ENCODE results near the gene MCRIP2.

MCRIP2 gene

DNA sequence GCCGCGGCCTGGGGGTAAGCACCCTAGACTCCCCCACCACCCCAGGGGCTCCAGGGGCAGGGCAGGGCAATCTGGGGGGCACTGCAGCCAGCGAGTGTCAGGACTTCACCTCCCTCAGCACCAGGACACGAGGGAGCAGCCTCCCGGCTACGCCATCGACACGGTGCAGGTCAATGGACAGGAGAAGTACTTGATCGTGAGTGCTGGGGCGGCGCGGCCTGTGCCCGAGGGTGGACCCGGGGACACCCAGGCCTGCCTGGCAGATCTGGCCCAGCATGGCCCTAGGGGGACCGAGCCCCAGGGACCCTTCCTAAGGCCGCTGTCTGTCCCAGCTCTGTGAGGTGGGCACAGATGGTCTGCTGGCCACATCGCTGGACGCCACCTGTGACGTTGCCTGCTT, 30.7 kb downstream of the MCRIP2 start:
- no peak overlapping the region for H3K4me3 ChIP-seq (ENCODE audit: low read depth, low read length)
- TF ChIP-seq, protein P1, sequence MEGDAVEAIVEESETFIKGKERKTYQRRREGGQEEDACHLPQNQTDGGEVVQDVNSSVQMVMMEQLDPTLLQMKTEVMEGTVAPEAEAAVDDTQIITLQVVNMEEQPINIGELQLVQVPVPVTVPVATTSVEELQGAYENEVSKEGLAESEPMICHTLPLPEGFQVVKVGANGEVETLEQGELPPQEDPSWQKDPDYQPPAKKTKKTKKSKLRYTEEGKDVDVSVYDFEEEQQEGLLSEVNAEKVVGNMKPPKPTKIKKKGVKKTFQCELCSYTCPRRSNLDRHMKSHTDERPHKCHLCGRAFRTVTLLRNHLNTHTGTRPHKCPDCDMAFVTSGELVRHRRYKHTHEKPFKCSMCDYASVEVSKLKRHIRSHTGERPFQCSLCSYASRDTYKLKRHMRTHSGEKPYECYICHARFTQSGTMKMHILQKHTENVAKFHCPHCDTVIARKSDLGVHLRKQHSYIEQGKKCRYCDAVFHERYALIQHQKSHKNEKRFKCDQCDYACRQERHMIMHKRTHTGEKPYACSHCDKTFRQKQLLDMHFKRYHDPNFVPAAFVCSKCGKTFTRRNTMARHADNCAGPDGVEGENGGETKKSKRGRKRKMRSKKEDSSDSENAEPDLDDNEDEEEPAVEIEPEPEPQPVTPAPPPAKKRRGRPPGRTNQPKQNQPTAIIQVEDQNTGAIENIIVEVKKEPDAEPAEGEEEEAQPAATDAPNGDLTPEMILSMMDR (conservative IDR thresholded peaks at IDR 0.05; ENCODE audit: low read depth, low read length): no peak
- DNase-seq (ENCODE audit: low read depth): no peak

DNA sequence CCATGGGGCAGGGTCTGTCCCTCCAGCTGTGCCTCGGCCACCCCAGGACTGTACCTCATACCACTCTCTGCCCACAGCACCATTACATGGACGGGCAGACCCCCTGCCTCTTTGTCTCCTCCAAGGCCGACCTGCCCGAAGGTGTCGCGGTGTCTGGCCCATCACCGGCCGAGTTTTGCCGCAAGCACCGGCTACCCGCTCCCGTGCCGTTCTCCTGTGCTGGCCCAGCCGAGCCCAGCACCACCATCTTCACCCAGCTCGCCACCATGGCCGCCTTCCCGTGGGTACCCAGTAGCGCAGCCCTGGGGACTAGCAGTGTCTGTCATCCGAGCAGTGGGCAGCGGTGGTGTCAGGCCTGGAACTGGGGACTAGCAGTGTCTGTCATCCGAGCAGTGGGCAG, 31.2 kb downstream of the MCRIP2 start:
- no peak for DNase-seq (ENCODE audit: low read depth)
- TF ChIP-seq, protein P1 (conservative IDR thresholded peaks at IDR 0.05; ENCODE audit: low read depth, low read length): no peak
- H3K4me3 ChIP-seq (ENCODE audit: low read depth, low read length): no peak overlapping the region

DNA sequence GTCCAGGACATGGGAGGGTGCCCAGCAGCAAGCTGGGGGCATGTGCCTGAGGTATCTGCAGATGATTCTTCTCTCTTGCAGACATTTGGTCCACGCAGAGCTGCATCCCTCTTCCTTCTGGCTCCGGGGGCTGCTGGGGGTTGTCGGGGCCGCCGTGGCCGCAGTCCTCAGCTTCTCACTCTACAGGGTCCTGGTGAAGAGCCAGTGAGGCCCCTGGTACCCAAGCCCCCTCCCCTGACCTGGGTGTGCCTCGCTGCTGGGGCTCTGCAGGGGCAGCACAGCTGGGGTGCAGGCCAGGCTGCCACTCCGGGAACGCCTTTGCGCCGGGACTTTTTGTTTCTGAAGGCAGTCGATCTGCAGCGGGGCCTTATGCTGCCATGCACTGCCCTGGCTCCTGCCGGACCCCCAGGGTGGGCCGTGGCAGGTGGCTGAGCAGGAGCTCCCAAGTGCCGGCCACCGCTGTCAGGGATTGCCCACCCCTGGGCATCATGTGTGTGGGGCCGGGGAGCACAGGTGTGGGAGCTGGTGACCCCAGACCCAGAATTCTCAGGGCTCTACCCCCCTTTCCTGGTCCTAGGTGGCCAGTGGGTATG, 31.9 kb downstream of the MCRIP2 start:
- TF ChIP-seq, protein P1 (conservative IDR thresholded peaks at IDR 0.05; ENCODE audit: low read depth, low read length): no peak
- H3K4me3 ChIP-seq (ENCODE audit: low read depth, low read length): no peak overlapping the region
- DNase-seq (ENCODE audit: low read depth): no peak

- TF ChIP-seq, protein P1 (conservative IDR thresholded peaks at IDR 0.05; ENCODE audit: low read depth, low read length): no peak
- H3K4me3 ChIP-seq (ENCODE audit: low read depth, low read length): no peak overlapping the region
- DNase-seq (ENCODE audit: low read depth): no peak
Observed at GRCh38 chr16:674214-674881, 32.7 kb downstream of the MCRIP2 start.

- H3K4me3 ChIP-seq (ENCODE audit: low read depth, low read length): peak within 1 kb of the TSS; percentile 51
- DNase-seq (ENCODE audit: low read depth): peak; percentile 64
- TF ChIP-seq, protein P1 (conservative IDR thresholded peaks at IDR 0.05; ENCODE audit: low read depth, low read length): no peak
Observed at GRCh38 chr16:674968-675883, 33.6 kb downstream of the MCRIP2 start, which contains the start of gene RHBDL1. Gene RHBDL1, plus strand, starts transcription at chr16:675671. Its CDS starts 120 bp downstream, at chr16:675791.

DNA sequence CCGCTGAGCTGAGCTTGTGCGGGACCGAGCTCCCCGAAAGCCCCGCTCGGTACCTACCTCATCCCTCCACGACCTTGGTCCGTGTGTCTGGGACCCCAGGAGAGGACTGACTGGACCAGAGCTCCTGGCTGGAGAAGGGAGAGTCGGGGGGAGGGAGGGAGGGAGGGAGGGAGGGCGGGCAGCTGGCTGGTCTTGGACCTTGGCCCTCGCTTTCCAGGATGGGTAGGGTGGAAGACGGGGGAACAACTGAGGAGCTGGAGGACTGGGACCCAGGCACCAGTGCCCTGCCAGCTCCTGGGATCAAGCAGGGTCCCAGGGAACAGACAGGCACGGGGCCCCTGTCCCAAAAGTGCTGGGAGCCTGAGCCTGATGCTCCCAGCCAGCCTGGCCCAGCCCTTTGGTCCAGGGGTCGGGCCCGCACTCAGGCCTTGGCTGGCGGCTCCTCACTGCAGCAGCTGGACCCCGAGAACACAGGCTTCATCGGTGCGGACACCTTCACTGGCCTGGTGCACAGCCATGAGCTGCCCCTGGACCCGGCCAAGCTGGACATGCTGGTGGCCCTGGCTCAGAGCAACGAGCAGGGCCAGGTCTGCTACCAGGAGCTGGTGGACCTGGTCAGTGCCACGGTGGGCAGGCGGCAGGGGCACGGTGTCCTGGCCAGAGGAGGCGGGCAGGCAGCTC, 34.4 kb downstream of the MCRIP2 start:
- H3K4me3 ChIP-seq (ENCODE audit: low read depth, low read length): peak overlapping the region; percentile 51
- TF ChIP-seq, protein P1 (conservative IDR thresholded peaks at IDR 0.05; ENCODE audit: low read depth, low read length): no peak
- DNase-seq (ENCODE audit: low read depth): no peak
